Measurements from ENCODE around the gene TNRC6C.
"Not testable (repeated sequence)": the region's sequence is repeated elsewhere in the genome, so short reads cannot be mapped to it uniquely, and the experiment has no call there.

The TNRC6C gene

GRCh38 chr17:78114831-78115723 lies 156.6 kb downstream of the TNRC6C start:
- DNase-seq = peak; percentile 96

GRCh38 chr17:78115803-78116202 lies 157.3 kb downstream of the TNRC6C start:
- DNase-seq = not testable (repeated sequence)

GRCh38 chr17:78116411-78116810 lies 157.9 kb downstream of the TNRC6C start:
- DNase-seq = no peak

DNA sequence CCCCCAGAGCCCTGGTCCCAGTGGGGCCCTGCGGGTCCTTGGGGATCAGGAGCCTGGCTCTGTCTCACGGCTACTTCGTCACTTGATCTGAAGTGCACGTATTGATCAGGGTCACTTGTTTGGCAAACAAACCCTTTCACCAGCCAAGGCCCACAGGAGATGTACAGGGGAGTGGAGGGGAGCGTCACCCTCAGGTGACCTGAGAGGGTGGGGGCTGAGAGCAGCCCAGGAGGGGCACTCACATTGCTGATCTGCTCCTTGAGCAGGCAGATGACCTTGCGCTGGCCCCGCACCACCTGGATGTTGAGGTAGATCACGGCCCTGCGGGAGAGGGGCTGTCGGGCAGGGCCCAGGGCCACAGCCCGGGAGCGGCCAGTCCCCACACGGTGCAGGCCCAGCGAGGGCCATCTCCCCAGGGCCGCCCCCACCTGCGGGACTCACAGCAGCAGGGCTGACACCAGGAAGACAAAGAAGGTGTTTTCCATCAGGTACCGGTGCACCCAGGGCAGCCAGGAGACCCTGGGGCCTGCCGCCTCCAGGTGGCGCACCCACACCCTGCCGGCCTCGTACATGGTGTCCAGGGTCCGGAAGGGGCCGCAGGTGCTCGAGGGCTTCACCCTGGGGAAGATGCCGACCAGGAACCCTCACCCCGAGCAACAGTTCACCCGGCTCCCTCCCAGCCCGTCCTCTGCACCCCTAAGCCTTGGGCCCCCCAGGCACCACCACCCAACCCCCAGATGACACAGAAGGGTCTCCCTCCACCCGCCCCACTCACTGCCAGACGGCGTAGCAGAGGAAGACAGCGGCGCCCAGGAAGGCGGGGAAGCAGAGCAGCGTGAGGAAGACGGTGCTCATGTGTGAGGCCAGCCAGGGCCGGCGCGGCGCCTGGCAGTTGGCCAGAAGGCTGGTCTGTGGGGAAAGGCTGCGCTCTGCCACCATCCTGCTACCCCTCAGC lies 158.8 kb downstream of the TNRC6C start:
- DNase-seq = peak; percentile 69

- no peak for DNase-seq
These were observed 160.3 kb downstream of the TNRC6C start for GRCh38 chr17:78118801-78119241.

DNA sequence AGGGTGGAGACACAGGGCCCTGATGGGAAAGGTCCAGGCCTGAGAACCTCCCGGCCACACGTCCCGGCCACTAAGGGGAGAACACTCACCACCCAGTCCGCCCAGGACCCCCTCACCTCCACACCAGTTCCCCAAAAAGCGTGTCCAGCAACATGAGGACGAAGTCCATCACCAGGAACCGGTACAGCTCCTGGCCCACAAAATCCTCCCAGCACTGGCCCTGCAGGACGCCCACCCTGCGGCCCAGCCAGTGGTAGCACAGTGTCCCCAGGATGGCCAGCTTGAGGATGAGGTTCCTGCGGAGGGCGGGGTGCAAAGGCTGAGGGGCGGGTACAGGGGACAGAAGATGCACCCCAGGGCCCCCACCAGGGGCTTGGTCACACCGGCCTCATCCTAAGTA lies 162.0 kb downstream of the TNRC6C start:
- no peak for DNase-seq

GRCh38 chr17:78120971-78121800 lies 162.7 kb downstream of the TNRC6C start:
- DNase-seq = no peak

GRCh38 chr17:78121801-78122215 lies 163.3 kb downstream of the TNRC6C start:
- DNase-seq = no peak

DNA sequence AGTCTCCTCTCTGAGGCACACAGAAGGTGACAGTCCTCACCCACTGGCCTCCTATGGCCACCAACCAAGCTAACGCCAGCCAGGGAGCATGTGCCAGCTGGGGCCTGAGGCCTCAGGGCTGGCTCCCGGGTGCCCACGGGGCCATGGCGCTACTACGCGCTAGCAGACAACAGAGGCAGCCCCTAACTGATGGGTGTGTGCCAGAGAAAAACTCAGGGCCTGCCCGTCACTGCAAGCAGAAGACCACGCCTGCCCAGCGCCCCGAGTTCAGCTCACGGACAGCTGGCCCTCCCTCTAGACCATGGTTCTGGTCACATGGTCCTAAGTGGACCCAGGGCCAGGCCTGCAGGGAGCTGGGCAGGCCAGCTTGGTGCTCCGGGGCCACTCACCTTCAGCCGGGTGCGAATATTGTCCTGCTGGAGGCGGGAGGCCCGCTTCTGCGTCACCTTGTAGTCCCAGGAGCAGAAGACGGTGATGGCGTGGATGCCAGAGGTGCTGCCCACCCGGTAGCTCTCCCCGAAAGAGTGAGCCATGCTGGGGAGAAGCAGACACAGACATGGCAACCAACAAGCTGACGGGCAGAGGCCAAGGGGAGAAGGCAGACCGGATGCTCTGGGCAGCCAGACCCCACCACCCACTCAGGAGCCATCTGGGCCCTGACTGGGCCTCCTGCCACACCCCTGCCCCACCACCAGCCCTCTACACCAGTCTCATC lies 163.9 kb downstream of the TNRC6C start:
- no peak for DNase-seq

- no peak for DNase-seq
These were observed 164.4 kb downstream of the TNRC6C start for GRCh38 chr17:78122931-78123249.

- no peak for DNase-seq
These were observed 164.9 kb downstream of the TNRC6C start for GRCh38 chr17:78123258-78123929.

- DNase-seq = no peak
These were observed 165.8 kb downstream of the TNRC6C start for GRCh38 chr17:78124081-78124835.

DNA sequence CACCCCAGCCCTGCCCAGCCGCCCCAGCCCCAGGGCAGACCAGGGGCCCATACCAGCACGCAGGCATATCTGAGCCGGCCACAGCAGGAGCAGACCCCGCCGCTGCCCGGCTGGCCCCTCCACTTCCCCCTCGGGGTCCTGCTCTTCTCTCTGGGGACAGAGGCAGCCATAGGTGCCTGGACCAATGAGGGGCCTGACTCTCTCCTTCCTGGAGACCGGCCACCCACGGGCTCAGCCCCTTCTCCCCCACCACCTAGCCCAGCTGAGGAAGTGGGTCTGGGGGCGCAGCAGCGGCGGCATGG lies 166.3 kb downstream of the TNRC6C start:
- no peak for DNase-seq

DNA sequence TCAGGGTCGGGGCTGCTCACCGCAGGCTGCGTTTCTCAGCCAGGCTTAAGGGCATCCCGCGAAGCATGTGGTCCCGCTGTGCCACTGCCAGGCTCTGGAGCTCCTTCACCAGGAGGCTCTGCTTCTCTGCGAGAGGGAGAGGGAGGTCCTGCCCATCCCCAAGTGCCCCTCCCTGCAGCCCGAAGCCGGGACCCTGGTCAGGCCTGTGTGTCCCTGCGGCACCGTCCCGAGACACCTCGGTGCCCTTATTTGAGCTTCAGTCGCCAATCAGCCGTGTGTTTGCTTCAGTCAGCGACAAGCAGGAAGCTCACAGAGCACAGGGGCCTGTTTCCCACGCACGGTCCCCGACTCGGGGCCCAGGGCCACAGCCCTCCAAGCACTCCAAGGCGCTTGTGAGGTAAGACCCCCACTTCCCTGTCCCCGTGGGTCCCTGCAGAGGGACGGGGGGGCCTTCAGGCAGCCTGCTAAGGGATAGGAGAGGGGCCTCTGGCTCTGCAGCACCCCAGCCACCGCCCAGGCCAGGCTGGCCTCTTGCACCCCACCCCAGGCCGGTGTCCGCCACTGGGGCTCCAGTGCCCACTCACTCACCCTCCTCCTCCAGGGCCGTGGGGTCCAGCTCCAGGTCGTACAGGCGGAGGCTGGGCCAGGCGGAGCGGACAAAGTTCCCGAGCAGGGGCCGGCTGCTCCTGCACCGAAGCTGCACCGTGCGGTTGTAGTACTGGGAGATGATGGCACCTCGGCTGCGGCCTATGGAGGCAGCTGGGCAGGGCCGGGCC lies 166.8 kb downstream of the TNRC6C start:
- DNase-seq = no peak

GRCh38 chr17:78125976-78126894 lies 167.7 kb downstream of the TNRC6C start:
- DNase-seq = no peak

GRCh38 chr17:78126895-78127238 lies 168.4 kb downstream of the TNRC6C start:
- DNase-seq = no peak

DNA sequence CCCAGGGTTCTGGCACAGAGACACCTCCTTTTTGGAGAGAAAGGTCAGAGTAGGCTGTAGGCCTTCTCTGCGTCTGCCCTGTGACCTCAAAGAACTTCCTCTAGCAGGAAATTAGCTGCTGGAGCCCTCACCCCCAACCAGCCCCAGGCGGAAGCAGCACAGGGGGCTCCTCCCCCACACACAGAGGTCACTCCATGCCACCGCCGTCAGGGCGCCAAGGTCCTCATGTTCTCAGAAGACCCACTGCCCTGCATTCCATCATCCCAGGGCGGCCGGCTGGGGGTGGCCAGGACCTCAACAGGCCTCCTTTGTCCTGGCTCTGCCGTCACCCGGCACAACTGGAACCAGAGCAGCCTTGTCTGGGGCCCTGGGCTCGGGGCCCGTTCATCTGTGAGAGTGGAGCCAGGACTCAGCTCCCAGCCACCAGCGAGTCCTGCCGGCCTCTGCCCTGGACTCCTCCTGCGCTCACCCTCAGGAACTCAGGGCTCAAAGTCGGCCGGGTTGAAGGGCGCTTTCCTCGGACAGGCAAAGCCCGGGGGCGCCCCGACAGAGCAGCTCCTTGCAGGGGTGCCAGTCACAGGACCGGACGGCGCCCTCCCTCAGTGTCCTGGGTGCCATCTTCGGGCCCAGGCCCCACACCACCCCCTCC lies 168.9 kb downstream of the TNRC6C start:
- DNase-seq = peak; percentile 92

DNA sequence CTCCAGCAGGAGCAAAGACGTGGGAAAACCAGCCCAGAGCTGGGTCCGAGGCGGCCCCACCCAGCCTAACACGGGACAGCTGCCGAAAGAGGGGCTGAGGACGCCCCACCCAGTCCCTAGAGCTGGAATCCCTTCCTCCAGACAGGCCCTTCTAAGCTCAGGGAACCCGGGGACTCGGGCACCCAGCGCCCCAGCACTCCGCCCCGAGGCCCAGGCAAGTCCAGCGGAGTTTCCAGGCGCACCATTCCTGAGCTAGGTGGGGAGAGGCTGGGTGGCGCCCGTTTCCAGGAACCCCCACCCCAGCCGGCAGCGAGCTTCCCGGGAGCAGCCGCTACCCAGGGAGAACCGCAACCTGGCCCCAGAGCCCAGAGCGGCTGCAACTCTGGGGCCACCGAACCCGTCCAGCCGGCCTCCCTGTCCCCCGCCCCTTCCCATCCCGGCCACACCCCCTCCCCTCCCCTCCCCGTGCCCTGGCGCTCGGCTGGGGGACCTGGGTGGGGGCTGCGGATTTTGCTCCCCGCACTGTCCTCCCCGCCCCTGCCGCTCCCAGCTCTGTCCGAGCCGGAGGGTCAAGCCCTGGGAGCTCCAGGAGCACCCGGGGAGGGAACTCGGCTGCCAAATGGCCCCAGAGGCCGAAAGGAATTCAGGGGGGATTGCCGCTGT lies 169.5 kb downstream of the TNRC6C start:
- peak; percentile 65 for DNase-seq

Measured in midbrain (tissue), 1 donor.